GM12873 (cell line): ENCODE measurements around the gene DLG1.

Experiments used
- TF ChIP-seq, protein P1 (sequence below): IDR thresholded peaks from 2 replicates; pipeline ENCODE4 v1.5.1; 2012; ENCODE audit warnings: low read depth, mild to moderate bottlenecking, moderate library complexity, low read length, control low read depth; ENCODE audit not compliant: insufficient read depth; ENCODE audit errors: missing control alignments

Gene DLG1

DNA sequence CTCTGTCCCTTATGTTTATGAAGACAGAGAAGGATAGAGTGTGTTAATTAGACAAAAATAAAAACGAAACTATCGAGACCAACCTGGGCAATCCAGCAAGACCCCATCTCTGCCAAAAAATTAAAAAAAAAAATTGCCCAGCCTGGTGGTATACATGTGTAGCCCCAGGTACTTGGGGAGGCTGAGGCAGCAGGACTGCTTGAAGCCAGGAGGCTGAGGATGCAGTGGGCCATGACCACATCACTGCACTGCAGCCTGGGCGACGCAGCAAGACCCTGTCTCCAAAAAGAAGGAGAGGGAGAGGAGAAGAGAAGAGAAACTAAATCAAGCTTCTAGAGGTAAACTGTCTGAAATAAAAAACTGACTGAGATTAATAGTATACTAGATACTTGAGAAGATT, 32.1 kb downstream of the DLG1 start:
- TF ChIP-seq, protein P1, sequence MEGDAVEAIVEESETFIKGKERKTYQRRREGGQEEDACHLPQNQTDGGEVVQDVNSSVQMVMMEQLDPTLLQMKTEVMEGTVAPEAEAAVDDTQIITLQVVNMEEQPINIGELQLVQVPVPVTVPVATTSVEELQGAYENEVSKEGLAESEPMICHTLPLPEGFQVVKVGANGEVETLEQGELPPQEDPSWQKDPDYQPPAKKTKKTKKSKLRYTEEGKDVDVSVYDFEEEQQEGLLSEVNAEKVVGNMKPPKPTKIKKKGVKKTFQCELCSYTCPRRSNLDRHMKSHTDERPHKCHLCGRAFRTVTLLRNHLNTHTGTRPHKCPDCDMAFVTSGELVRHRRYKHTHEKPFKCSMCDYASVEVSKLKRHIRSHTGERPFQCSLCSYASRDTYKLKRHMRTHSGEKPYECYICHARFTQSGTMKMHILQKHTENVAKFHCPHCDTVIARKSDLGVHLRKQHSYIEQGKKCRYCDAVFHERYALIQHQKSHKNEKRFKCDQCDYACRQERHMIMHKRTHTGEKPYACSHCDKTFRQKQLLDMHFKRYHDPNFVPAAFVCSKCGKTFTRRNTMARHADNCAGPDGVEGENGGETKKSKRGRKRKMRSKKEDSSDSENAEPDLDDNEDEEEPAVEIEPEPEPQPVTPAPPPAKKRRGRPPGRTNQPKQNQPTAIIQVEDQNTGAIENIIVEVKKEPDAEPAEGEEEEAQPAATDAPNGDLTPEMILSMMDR: no peak

DNA sequence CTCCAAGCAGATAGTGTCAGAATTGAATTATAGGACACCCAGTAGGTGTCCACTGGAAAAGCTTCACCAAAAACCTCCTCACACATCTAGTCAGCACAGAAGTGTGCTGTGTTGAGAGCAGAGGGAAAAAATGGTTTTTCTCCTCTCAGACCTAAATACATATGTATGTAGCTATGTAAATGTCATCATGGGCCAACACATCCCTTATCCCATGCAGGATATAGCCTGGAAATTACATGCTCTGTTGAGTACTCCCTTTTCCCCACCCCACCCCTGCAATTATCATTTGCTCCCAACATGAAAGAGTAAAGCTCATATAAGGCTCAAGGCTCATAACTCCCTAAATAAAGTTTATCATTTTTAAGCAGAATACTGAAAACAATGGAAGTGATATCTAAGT, 35.7 kb downstream of the DLG1 start:
- TF ChIP-seq, protein P1: no peak

DNA sequence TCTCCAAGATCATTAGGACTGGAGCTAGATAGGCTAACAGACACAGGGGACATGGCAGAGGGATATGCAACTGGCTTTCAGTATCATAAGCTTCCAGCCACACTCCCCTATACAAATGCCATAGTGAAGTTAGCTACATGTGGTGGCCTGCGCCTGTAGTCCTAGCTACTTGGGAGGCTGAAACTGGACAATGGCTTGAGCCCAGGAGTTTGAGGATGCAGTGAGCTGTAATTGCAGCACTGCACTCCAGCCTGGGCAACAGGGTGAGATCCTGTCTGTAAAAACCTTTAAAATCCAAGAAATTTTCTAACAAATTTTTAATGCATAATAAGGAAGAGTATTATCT, 37.3 kb downstream of the DLG1 start:
- TF ChIP-seq, protein P1: no peak

DNA sequence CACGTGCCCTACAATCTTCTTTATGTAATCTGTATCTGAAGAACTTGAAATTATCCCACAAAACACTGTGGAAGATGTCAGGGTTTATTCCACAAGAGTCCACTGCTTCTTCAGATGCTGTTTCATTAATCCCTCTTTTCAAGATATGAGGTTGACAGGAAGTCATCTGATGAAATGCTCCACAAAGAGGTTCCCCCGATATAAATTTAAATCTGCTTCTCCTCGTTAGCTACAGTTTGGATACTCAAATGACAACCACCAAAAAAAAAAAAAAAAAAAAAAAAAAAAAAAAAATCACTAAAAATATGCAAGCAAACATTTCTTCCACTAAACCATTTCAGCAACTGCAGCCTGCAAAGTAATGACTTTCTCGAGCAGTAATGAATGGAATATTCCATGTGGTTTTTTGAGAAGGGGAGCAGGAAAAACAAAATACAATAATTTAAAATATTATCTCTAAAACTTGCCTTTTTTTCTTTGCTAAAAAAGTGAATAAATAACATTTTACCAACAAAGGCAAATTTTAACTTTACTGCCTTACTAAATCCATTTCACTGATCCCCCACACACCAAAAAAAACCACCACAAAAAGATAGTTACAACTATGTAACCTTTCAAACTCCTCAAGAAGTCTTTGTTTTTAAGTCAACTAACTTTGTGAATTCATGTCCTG, 37.8 kb downstream of the DLG1 start:
- TF ChIP-seq, protein P1: no peak

DNA sequence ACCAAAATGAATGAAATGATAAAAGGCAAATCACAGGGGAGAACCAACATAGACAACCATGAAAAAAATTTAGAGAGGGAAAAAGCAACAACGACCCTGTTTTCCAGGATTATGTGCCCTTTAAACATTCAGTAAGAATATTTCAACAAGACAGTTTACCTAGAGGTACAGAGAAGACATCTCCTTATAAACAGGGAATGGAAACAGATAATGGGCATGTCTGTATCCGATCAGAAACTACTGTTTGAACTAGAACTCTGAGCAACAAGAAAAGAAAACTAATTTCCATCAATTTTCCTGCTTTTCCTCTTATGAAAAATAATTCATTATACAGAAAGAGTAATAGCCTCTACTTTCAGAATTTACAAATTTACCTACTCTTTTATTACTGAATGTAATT, 39.3 kb downstream of the DLG1 start:
- TF ChIP-seq, protein P1: no peak

DNA sequence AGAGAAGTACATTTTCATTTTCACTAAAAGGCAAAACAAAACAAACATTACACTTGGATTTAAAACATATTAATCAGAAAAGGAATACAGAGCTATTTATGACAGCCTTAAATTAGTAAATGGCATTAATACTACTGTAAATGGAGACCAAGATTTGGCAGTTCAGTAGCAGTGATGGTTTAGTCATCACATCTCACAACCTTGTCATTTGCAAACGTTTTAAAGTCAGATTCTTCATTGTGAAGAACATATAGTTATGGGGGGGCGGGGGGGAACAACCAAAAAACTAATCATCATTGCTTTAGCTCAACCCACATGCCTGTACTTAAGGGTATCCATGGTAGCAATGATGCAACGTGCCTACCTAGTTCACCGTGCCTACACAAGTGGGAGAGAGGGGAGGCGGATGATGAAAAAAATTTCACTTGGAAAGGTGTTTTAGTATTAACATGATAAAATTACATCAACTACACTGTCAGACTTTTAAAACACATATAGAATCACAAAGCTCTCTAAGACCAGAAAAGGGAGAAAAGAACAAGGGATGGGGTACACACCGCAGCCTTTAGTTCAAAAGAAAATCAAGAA, 40.1 kb downstream of the DLG1 start:
- TF ChIP-seq, protein P1: no peak

DNA sequence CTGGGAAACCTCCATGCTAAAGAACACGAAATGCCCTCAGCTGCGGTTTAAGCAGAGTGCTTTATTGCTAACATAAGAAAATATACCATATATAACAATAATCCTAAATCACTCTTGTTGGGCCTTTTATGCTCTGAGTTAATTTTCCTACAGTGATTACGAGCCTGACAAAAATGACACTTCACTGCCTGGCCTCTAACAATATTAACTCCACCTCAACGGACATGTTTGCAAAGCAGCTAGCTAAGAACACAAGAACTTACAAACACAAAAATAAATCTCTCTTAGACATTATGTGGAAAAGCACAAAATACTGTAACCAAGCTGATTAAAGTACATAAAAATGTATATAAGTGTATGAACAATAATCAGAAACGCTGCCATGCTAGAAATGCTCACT, 40.7 kb downstream of the DLG1 start:
- TF ChIP-seq, protein P1: no peak
